ENCODE results near the gene DHX35. TPM values are rescaled to one million over a fixed set of nuclear protein-coding genes. Genes with fewer than 3 reads are reported as not detected.

DHX35 gene
- total and polyA plus RNA-seq, 2 of the 13 experiments (the other 11 are each of a cell fraction or from before 2014, with no cell fraction given): 25.8 to 28.7 TPM

DNA sequence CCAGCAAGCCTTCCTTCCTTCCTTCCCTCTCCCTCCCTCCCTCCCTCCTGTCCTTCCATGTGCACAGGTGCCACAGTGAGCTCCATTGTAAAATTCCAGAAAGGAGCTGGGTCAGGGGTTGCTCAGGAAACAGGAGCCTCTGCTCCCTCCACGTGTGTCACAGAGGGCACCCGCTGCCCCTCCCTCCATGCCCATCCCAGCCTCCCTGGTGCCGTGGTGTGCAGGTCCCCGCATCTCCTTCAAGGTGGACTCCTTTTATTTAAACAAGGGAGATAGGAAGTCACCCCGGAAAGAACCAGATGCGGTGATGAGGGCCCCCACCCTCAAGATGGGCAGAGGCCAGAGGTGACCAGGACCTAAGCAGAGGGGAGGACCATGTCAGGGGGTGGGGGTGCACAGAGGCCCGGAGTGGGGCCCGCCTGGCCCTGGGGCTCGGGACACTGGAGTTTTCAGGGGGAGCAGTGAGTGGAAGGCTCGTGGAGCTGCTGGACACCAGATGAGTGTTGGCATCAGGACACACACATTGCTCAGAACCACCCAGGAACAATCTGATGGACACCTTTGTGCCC, 85.4 kb downstream of the DHX35 start (continued):
- 0 out of 2 replicates have a peak, but pooled peaks have one; percentile 24 for TF ChIP-seq HES4 (CRISPR knock-in tag; IDR thresholded peaks at IDR 0.05; ENCODE audit: borderline replicate concordance)
- 0 out of 2 replicates have a peak, but pooled peaks have one; percentile 16 for TF ChIP-seq HOXA7 (CRISPR knock-in tag; IDR thresholded peaks at IDR 0.05)
- TF ChIP-seq ZNF143 (CRISPR knock-in tag; IDR thresholded peaks at IDR 0.05): no peak
- peak; percentile 40; the same call in 1 of the 2 replicates for TF ChIP-seq ZNF451 (CRISPR knock-in tag; IDR thresholded peaks at IDR 0.05)
- no peak for TF ChIP-seq GTF2F1 (IDR thresholded peaks at IDR 0.05; ENCODE audit: low read length)
- TF ChIP-seq HOXA9 (CRISPR knock-in tag; IDR thresholded peaks at IDR 0.05; ENCODE audit: borderline replicate concordance): 0 out of 2 replicates have a peak, but pooled peaks have one; percentile 3
- TF ChIP-seq PCBP2 (optimal IDR thresholded peaks at IDR 0.05; ENCODE audit: low read depth, low read length, poor library complexity, severe bottlenecking): peak; percentile 23
- TF ChIP-seq ZNF296 (CRISPR knock-in tag; conservative IDR thresholded peaks at IDR 0.05): no peak; the same call in 1 of the 2 replicates
- TF ChIP-seq GABPA (IDR thresholded peaks at IDR 0.05; ENCODE audit: low read depth, low read length): no peak
- TF ChIP-seq GABPA (CRISPR knock-in tag; IDR thresholded peaks at IDR 0.05; ENCODE audit: low read depth): no peak
- 0 out of 2 replicates have a peak, but pooled peaks have one; percentile 72 for TF ChIP-seq KDM5B (CRISPR knock-in tag; IDR thresholded peaks at IDR 0.05; ENCODE audit: borderline replicate concordance)
- TF ChIP-seq ZNF558 (CRISPR knock-in tag; IDR thresholded peaks at IDR 0.05; ENCODE audit: borderline replicate concordance): 0 out of 2 replicates have a peak, but pooled peaks have one; percentile 15
- no peak for TF ChIP-seq ZSCAN29 (CRISPR knock-in tag; conservative IDR thresholded peaks at IDR 0.05)
- peak; percentile 76 for TF ChIP-seq AGO2 (optimal IDR thresholded peaks at IDR 0.05; ENCODE audit: low read depth, low read length)
- no peak for TF ChIP-seq KLF16 (CRISPR knock-in tag; IDR thresholded peaks at IDR 0.05)
- TF ChIP-seq ELF3 (CRISPR knock-in tag; IDR thresholded peaks at IDR 0.05): no peak
- TF ChIP-seq, protein P1, sequence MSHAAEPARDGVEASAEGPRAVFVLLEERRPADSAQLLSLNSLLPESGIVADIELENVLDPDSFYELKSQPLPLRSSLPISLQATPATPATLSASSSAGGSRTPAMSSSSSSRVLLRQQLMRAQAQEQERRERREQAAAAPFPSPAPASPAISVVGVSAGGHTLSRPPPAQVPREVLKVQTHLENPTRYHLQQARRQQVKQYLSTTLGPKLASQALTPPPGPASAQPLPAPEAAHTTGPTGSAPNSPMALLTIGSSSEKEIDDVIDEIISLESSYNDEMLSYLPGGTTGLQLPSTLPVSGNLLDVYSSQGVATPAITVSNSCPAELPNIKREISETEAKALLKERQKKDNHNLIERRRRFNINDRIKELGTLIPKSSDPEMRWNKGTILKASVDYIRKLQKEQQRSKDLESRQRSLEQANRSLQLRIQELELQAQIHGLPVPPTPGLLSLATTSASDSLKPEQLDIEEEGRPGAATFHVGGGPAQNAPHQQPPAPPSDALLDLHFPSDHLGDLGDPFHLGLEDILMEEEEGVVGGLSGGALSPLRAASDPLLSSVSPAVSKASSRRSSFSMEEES (CRISPR knock-in tag; IDR thresholded peaks at IDR 0.05): no peak
- TF ChIP-seq POLR2G (IDR thresholded peaks at IDR 0.05; ENCODE audit: low read depth, low read length): peak; percentile 35; the same call in 1 of the 2 replicates
- peak; percentile 50 for TF ChIP-seq AGO1 (IDR thresholded peaks at IDR 0.05; ENCODE audit: low read depth, low read length, poor library complexity, severe bottlenecking)

Data from HepG2 (cell line).